ENCODE data around the gene EPHX1.
"Not testable (repeated sequence)": the region's sequence is repeated elsewhere in the genome, so short reads cannot be mapped to it uniquely, and the experiment has no call there.

The EPHX1 gene

GRCh38 chr1:225883616-225884265, 73.8 kb downstream of the EPHX1 start:
- no peak for DNase-seq

GRCh38 chr1:225885336-225885735, 75.4 kb downstream of the EPHX1 start:
- no peak for DNase-seq

- DNase-seq, result no peak
Measured at GRCh38 chr1:225886159-225887029, 76.5 kb downstream of the EPHX1 start.

- DNase-seq, result no peak
Measured at GRCh38 chr1:225887030-225887314, 77.0 kb downstream of the EPHX1 start.

- not testable (repeated sequence) for DNase-seq
Measured at GRCh38 chr1:225887554-225888288, 77.8 kb downstream of the EPHX1 start.

GRCh38 chr1:225888289-225888897, 78.5 kb downstream of the EPHX1 start:
- DNase-seq, result no peak

- no peak for DNase-seq
Measured at GRCh38 chr1:225888898-225889601, 79.1 kb downstream of the EPHX1 start, which contains the start of gene LEFTY1. LEFTY1 (minus strand) TSS chr1:225889146; CDS start chr1:225889066, 80 bp downstream.

- no peak for DNase-seq
Measured at GRCh38 chr1:225889743-225890142, 79.8 kb downstream of the EPHX1 start.

GRCh38 chr1:225890346-225891228, 80.7 kb downstream of the EPHX1 start:
- DNase-seq, result no peak

- DNase-seq, result no peak
Measured at GRCh38 chr1:225891229-225891972, 81.5 kb downstream of the EPHX1 start.

- DNase-seq, result no peak
Measured at GRCh38 chr1:225892307-225892706, 82.4 kb downstream of the EPHX1 start.
